ENCODE data around the gene NCOA7. TPM values are rescaled to one million over a fixed set of nuclear protein-coding genes. Genes with fewer than 3 reads are reported as not detected.
A peak's percentile ranks its signal among the peaks of the same experiment; 100 is the strongest.

NCOA7 gene
- total and polyA plus RNA-seq, 12 donors = 24.5 to 180 (median 70.8) TPM

DNA sequence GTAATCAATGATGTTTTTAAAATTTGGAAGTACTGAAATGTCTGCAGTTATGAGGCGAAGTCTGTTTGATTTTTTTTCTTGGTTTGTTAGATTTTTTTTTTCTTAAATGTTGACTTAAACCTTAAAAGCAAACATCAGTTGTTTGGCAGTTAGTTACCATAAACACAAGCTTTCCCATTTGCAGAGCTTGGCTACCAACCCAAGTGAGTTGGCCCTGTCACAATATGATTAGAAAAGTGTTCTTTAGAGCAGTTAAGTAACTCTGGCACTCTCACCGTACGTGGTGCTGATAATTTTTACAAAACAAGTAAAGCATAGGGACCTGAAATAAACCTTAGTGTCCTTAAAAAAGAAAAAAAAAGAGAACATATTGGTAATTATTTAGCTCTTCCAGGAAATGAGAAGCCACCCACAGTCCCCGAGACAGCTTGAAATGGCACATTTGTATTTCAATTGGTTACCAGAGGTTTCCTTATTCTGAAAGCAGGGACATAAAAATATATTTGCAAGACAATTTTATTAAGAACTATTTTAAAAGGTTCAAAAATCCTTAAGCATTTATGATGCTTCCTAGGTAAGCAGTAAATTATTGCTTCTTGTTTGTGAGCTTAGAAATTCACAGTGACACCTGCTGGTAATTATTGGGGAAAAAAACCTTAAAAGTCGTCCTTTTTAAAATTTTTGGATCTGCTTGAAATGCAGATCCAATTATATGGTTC is 37.4 kb upstream of the NCOA7 start:
- 46 to 56% (median 50%) methylated on average over 5 of the region's 5 CpGs for WGBS, 4 donors
- Histone ChIP-seq H3K4me3 (no peak overlapping the region), H3K27me3 (peaks cover 37% of the 10 kb centered on the region), H3K27ac (no peak overlapping the region), H3K36me3 (replicated peaks in 1 of 2) (no peaks in the 10 kb centered on the region), H3K4me1 (replicated peaks in 1 of 2) (peaks cover 3 to 18% of the 10 kb centered on the region in 2 donors), H3K9me3 (replicated peaks in 1 of 3) (no peaks in the 10 kb centered on the region)
- TF ChIP-seq POLR2A (IDR thresholded peaks at IDR 0.05) = no peak
- TF ChIP-seq, protein P1, sequence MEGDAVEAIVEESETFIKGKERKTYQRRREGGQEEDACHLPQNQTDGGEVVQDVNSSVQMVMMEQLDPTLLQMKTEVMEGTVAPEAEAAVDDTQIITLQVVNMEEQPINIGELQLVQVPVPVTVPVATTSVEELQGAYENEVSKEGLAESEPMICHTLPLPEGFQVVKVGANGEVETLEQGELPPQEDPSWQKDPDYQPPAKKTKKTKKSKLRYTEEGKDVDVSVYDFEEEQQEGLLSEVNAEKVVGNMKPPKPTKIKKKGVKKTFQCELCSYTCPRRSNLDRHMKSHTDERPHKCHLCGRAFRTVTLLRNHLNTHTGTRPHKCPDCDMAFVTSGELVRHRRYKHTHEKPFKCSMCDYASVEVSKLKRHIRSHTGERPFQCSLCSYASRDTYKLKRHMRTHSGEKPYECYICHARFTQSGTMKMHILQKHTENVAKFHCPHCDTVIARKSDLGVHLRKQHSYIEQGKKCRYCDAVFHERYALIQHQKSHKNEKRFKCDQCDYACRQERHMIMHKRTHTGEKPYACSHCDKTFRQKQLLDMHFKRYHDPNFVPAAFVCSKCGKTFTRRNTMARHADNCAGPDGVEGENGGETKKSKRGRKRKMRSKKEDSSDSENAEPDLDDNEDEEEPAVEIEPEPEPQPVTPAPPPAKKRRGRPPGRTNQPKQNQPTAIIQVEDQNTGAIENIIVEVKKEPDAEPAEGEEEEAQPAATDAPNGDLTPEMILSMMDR (IDR thresholded peaks at IDR 0.05) = peak; percentile 15 to 53 (median 39)
- no peak for DNase-seq
- intact Hi-C loops (cut with DNase I) = loop anchor here in 1 of 2 donors (5.0 kb wide), 1 partner anchor 441 kb away; no protein-coding TSS in a partner anchor

DNA sequence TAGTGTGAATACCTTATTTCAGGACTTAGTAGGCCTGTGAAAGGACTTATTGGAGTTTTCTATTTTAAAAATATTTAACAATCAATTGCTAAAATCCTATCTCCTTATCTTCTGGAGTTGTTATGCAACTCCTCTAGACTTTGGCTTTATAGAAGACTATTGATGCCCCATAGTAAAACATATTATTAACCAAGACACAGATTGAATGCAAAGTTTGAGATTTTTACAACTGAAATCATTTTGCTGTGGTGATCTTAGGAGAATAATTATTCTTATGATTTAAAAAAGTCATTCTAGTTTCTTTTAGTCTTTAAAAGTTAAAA is 36.9 kb upstream of the NCOA7 start:
- Histone ChIP-seq H3K36me3 (replicated peaks in 1 of 2) (no peaks in the 10 kb centered on the region), H3K4me1 (replicated peaks in 1 of 2) (peaks cover 0 to 13% of the 10 kb centered on the region in 2 donors), H3K4me3 (no peak overlapping the region), H3K9me3 (replicated peaks in 1 of 3) (no peaks in the 10 kb centered on the region), H3K27me3 (peaks cover 39% of the 10 kb centered on the region), H3K27ac (no peak overlapping the region)
- intact Hi-C loops (cut with DNase I) = loop anchor here in 1 of 2 donors (5.0 kb wide), 1 partner anchor 442 kb away; no protein-coding TSS in a partner anchor
- no peak for TF ChIP-seq POLR2A (IDR thresholded peaks at IDR 0.05)
- TF ChIP-seq, protein P1 (IDR thresholded peaks at IDR 0.05) = no peak
- no peak for DNase-seq

DNA sequence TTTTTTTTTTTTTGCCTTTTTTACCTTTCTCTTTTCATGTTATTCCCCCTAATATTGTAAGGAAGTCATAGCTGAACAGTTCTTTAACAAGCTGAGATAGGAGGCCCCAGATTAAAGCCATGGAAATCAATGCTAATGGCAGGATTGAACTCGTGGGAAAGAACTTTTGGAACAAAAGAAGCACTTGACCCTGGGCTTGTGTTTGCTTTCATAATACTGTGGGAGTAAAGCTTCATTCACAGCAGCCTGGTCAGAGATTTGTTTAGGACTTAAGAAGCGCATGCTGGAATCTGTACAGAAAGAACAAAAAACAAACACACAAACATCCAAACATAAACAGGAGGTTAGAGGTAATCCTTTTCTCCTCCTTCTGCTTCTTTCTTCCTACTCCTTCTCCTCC is 36.2 kb upstream of the NCOA7 start:
- no peak for DNase-seq
- intact Hi-C loops (cut with DNase I) = loop anchor here in 1 of 2 donors (5.0 kb wide), 1 partner anchor 442 kb away; no protein-coding TSS in a partner anchor
- WGBS, 4 donors = 51 to 66% (median 56%) methylated on average over 2 of the region's 2 CpGs
- Histone ChIP-seq H3K4me3 (no peak overlapping the region), H3K36me3 (replicated peaks in 1 of 2) (no peaks in the 10 kb centered on the region), H3K27ac (no peak overlapping the region), H3K4me1 (replicated peaks in 1 of 2) (peaks cover 0 to 11% of the 10 kb centered on the region in 2 donors), H3K9me3 (replicated peaks in 1 of 3) (no peaks in the 10 kb centered on the region), H3K27me3 (peaks cover 45% of the 10 kb centered on the region)
- TF ChIP-seq, protein P1 (IDR thresholded peaks at IDR 0.05) = no peak
- no peak for TF ChIP-seq POLR2A (IDR thresholded peaks at IDR 0.05)

DNA sequence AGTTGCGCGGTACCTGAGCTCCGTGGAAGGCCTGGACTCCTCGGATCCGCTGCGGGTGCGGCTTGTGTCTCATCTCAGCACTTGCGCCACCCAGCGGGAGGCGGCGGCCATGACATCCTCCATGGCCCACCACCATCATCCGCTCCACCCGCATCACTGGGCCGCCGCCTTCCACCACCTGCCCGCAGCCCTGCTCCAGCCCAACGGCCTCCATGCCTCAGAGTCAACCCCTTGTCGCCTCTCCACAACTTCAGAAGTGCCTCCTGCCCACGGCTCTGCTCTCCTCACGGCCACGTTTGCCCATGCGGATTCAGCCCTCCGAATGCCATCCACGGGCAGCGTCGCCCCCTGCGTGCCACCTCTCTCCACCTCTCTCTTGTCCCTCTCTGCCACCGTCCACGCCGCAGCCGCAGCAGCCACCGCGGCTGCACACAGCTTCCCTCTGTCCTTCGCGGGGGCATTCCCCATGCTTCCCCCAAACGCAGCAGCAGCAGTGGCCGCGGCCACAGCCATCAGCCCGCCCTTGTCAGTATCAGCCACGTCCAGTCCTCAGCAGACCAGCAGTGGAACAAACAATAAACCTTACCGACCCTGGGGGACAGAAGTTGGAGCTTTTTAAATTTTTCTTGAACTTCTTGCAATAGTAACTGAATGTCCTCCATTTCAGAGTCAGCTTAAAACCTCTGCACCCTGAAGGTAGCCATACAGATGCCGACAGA is 31.4 kb upstream of the NCOA7 start:
- peak in 1 of 7 donors; percentile 12 for DNase-seq
- WGBS, 4 donors = 83 to 89% (median 86%) methylated on average over 35 to 42 of the region's 42 CpGs
- H3K4me3 ChIP-seq = no peak overlapping the region
- H3K4me1 ChIP-seq (replicated peaks in 1 of 2) = no peaks in the 10 kb centered on the region
- H3K9me3 ChIP-seq (replicated peaks in 1 of 3) = no peaks in the 10 kb centered on the region
- H3K27ac ChIP-seq = no peak overlapping the region
- H3K27me3 ChIP-seq = peaks cover 30% of the 10 kb centered on the region
- intact Hi-C loops (cut with DNase I) = no loop called here
- no peaks in the 10 kb centered on the region for H3K36me3 ChIP-seq (replicated peaks in 1 of 2)
- TF ChIP-seq, protein P1 (IDR thresholded peaks at IDR 0.05) = no peak
- TF ChIP-seq POLR2A (IDR thresholded peaks at IDR 0.05) = no peak

All from adrenal gland (tissue), 12 donors.